ENCODE measurements around the gene AMMECR1L. TPM values are rescaled to one million over a fixed set of nuclear protein-coding genes. Genes with fewer than 3 reads are reported as not detected.
"Not testable (repeated sequence)": the region's sequence is repeated elsewhere in the genome, so short reads cannot be mapped to it uniquely, and the experiment has no call there.

Gene AMMECR1L
- polyA plus RNA-seq, 2 donors = 5.4 to 5.8 TPM

GRCh38 chr2:127853671-127854070, 32.1 kb downstream of the AMMECR1L start:
- no peaks in the 10 kb centered on the region for H3K9me3 ChIP-seq (ENCODE audit: control insufficient read depth in 2 of 2, insufficient read depth in 1 of 2, low read depth in 1 of 2, low read length in 1 of 2)
- 87 to 91% methylated on average over 4 of the region's 4 CpGs for WGBS, 2 donors

GRCh38 chr2:127852388-127852787, 33.4 kb downstream of the AMMECR1L start:
- Histone ChIP-seq H3K36me3 (ENCODE audit: control insufficient read depth in 2 of 2, insufficient read depth in 2 of 2, low read length in 1 of 2) (peaks cover 2 to 10% of the 10 kb centered on the region in 2 donors), H3K4me1 (ENCODE audit: control insufficient read depth in 2 of 2, insufficient read depth in 2 of 2, low read length in 1 of 2) (peaks cover 2% of the 10 kb centered on the region in 2 donors)
- 95 to 97% methylated on average over 8 of the region's 8 CpGs for WGBS, 2 donors

More at GRCh38 chr2:127853671-127854070, 32.1 kb downstream of the AMMECR1L start:
- Histone ChIP-seq H3K36me3 (ENCODE audit: control insufficient read depth in 2 of 2, insufficient read depth in 2 of 2, low read length in 1 of 2) (peaks cover 0 to 5% of the 10 kb centered on the region in 2 donors), H3K4me1 (ENCODE audit: control insufficient read depth in 2 of 2, insufficient read depth in 2 of 2, low read length in 1 of 2) (peaks cover 2% of the 10 kb centered on the region in 2 donors), H3K27ac (ENCODE audit: low read depth in 2 of 2, low read length in 1 of 2) (no peak overlapping the region), H3K4me3 (ENCODE audit: low read depth in 1 of 2, low read length in 2 of 2) (no peak overlapping the region), H3K27me3 (ENCODE audit: control insufficient read depth in 1 of 2, insufficient read depth in 2 of 2, low read length in 2 of 2) (no peaks in the 10 kb centered on the region)

DNA sequence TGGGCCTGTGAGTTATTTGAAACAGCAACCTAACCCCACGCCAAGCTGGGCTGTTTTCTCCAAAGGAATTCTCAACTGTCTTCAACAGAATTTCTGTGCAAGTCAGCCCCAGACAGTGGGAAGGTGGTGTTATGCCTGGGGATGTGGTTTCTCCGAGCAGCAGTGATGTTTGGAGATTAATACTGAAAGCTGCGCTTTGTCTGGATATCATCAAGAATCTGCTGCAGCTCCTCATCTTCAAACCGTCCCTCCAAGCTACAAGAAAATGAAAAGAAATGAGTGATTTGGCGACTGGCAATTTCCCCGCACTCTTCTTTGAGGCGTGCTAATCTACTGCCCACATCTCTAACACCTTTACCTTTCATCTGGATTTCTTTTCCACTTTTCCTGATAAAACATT, 37.8 kb downstream of the AMMECR1L start:
- H3K9me3 ChIP-seq (ENCODE audit: control insufficient read depth in 2 of 2, insufficient read depth in 1 of 2, low read depth in 1 of 2, low read length in 1 of 2) = no peaks in the 10 kb centered on the region
- no peak overlapping the region for H3K4me3 ChIP-seq (ENCODE audit: low read depth in 1 of 2, low read length in 2 of 2)
- 87 to 88% methylated on average over 7 of the region's 7 CpGs for WGBS, 2 donors
- no peaks in the 10 kb centered on the region for H3K27me3 ChIP-seq (ENCODE audit: control insufficient read depth in 1 of 2, insufficient read depth in 2 of 2, low read length in 2 of 2)
- no peak overlapping the region for H3K27ac ChIP-seq (ENCODE audit: low read depth in 2 of 2, low read length in 1 of 2)
- H3K4me1 ChIP-seq (ENCODE audit: control insufficient read depth in 2 of 2, insufficient read depth in 2 of 2, low read length in 1 of 2) = no peaks in the 10 kb centered on the region
- peaks cover 11 to 14% of the 10 kb centered on the region in 2 donors for H3K36me3 ChIP-seq (ENCODE audit: control insufficient read depth in 2 of 2, insufficient read depth in 2 of 2, low read length in 1 of 2)

More at GRCh38 chr2:127852388-127852787, 33.4 kb downstream of the AMMECR1L start:
- H3K4me3 ChIP-seq (ENCODE audit: low read depth in 1 of 2, low read length in 2 of 2) = no peak overlapping the region
- no peaks in the 10 kb centered on the region for H3K27me3 ChIP-seq (ENCODE audit: control insufficient read depth in 1 of 2, insufficient read depth in 2 of 2, low read length in 2 of 2)
- H3K9me3 ChIP-seq (ENCODE audit: control insufficient read depth in 2 of 2, insufficient read depth in 1 of 2, low read depth in 1 of 2, low read length in 1 of 2) = no peaks in the 10 kb centered on the region
- no peak overlapping the region for H3K27ac ChIP-seq (ENCODE audit: low read depth in 2 of 2, low read length in 1 of 2)

DNA sequence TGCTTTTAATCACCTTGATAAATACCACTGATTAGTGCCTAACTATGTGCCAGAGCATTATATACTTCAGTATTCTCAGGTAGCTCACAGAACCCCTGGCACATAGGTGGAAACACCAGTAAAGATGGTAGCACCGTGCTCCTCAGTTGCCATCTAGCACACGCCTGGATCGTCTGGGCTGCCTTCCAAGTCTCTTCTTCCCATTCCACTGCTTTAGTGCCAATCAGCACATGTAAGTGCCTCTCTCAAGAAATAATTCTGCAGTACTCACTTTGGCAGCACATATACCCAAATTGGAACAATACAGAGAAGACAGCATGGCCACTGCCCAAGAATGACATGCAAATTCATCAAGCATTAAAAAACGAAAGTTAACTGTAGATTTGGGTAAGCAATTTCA, 40.8 kb downstream of the AMMECR1L start:
- H3K4me1 ChIP-seq (ENCODE audit: control insufficient read depth in 2 of 2, insufficient read depth in 2 of 2, low read length in 1 of 2) = no peaks in the 10 kb centered on the region
- no peak overlapping the region for H3K4me3 ChIP-seq (ENCODE audit: low read depth in 1 of 2, low read length in 2 of 2)
- H3K27me3 ChIP-seq (ENCODE audit: control insufficient read depth in 1 of 2, insufficient read depth in 2 of 2, low read length in 2 of 2) = no peaks in the 10 kb centered on the region
- WGBS, 2 donors = 81 to 82% methylated on average over 4 of the region's 4 CpGs
- peaks cover 8 to 11% of the 10 kb centered on the region in 2 donors for H3K36me3 ChIP-seq (ENCODE audit: control insufficient read depth in 2 of 2, insufficient read depth in 2 of 2, low read length in 1 of 2)
- no peak overlapping the region for H3K27ac ChIP-seq (ENCODE audit: low read depth in 2 of 2, low read length in 1 of 2)
- H3K9me3 ChIP-seq (ENCODE audit: control insufficient read depth in 2 of 2, insufficient read depth in 1 of 2, low read depth in 1 of 2, low read length in 1 of 2) = no peaks in the 10 kb centered on the region

DNA sequence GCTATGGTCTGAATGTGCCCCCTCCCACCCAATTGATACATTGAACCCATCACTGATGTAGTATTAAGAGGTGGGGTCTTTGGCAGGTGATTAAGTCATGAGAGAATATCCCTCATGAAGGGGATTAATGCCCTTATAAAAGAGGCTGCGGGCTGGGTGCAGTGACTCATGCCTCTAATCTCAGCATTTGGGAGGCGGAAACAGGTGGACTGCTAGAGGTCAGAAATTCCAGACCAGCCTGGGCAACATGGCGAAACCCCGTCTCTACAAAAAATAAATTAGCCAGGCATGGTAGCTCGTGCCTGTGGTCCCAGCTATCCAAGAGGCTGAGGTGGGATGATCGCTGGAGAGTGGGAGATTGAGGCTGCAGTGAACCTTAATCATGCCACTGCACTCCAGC, 42.1 kb downstream of the AMMECR1L start:
- H3K27ac ChIP-seq (ENCODE audit: low read depth in 2 of 2, low read length in 1 of 2) = no peak overlapping the region
- H3K4me3 ChIP-seq (ENCODE audit: low read depth in 1 of 2, low read length in 2 of 2) = no peak overlapping the region
- 88% methylated on average over 6 of the region's 6 CpGs for WGBS, 2 donors
- H3K4me1 ChIP-seq (ENCODE audit: control insufficient read depth in 2 of 2, insufficient read depth in 2 of 2, low read length in 1 of 2) = no peaks in the 10 kb centered on the region
- no peaks in the 10 kb centered on the region for H3K27me3 ChIP-seq (ENCODE audit: control insufficient read depth in 1 of 2, insufficient read depth in 2 of 2, low read length in 2 of 2)
- no peaks in the 10 kb centered on the region for H3K9me3 ChIP-seq (ENCODE audit: control insufficient read depth in 2 of 2, insufficient read depth in 1 of 2, low read depth in 1 of 2, low read length in 1 of 2)
- peaks cover 8 to 11% of the 10 kb centered on the region in 2 donors for H3K36me3 ChIP-seq (ENCODE audit: control insufficient read depth in 2 of 2, insufficient read depth in 2 of 2, low read length in 1 of 2)

GRCh38 chr2:127841466-127842178, 44.1 kb downstream of the AMMECR1L start:
- Histone ChIP-seq H3K9me3 (ENCODE audit: control insufficient read depth in 2 of 2, insufficient read depth in 1 of 2, low read depth in 1 of 2, low read length in 1 of 2) (no peaks in the 10 kb centered on the region), H3K36me3 (ENCODE audit: control insufficient read depth in 2 of 2, insufficient read depth in 2 of 2, low read length in 1 of 2) (peaks cover under 1% of the 10 kb centered on the region in 2 donors), H3K4me3 (ENCODE audit: low read depth in 1 of 2, low read length in 2 of 2) (no peak overlapping the region), H3K27ac (ENCODE audit: low read depth in 2 of 2, low read length in 1 of 2) (no peak overlapping the region), H3K27me3 (ENCODE audit: control insufficient read depth in 1 of 2, insufficient read depth in 2 of 2, low read length in 2 of 2) (no peaks in the 10 kb centered on the region), H3K4me1 (ENCODE audit: control insufficient read depth in 2 of 2, insufficient read depth in 2 of 2, low read length in 1 of 2) (no peaks in the 10 kb centered on the region)
- 76 to 84% methylated on average over 20 of the region's 20 CpGs for WGBS, 2 donors

GRCh38 chr2:127840893-127841292, 44.9 kb downstream of the AMMECR1L start:
- Histone ChIP-seq H3K27me3 (ENCODE audit: control insufficient read depth in 1 of 2, insufficient read depth in 2 of 2, low read length in 2 of 2) (no peaks in the 10 kb centered on the region), H3K4me1 (ENCODE audit: control insufficient read depth in 2 of 2, insufficient read depth in 2 of 2, low read length in 1 of 2) (no peaks in the 10 kb centered on the region), H3K36me3 (ENCODE audit: control insufficient read depth in 2 of 2, insufficient read depth in 2 of 2, low read length in 1 of 2) (no peaks in the 10 kb centered on the region), H3K27ac (ENCODE audit: low read depth in 2 of 2, low read length in 1 of 2) (no peak overlapping the region), H3K9me3 (ENCODE audit: control insufficient read depth in 2 of 2, insufficient read depth in 1 of 2, low read depth in 1 of 2, low read length in 1 of 2) (no peaks in the 10 kb centered on the region), H3K4me3 (ENCODE audit: low read depth in 1 of 2, low read length in 2 of 2) (no peak overlapping the region)
- 86 to 92% methylated on average over 4 of the region's 4 CpGs for WGBS, 2 donors

GRCh38 chr2:127834951-127835350, 50.8 kb downstream of the AMMECR1L start:
- 46 to 77% methylated on average over 3 of the region's 3 CpGs for whole genome bisulfite sequencing, 2 donors
- no peak overlapping the region for H3K4me3 ChIP-seq (ENCODE audit: low read depth in 1 of 2, low read length in 2 of 2)

GRCh38 chr2:127829845-127830246, 55.9 kb downstream of the AMMECR1L start:
- H3K36me3 ChIP-seq (ENCODE audit: control insufficient read depth in 2 of 2, insufficient read depth in 2 of 2, low read length in 1 of 2) = no peaks in the 10 kb centered on the region
- H3K9me3 ChIP-seq (ENCODE audit: control insufficient read depth in 2 of 2, insufficient read depth in 1 of 2, low read depth in 1 of 2, low read length in 1 of 2) = no peaks in the 10 kb centered on the region
- H3K27me3 ChIP-seq (ENCODE audit: control insufficient read depth in 1 of 2, insufficient read depth in 2 of 2, low read length in 2 of 2) = no peaks in the 10 kb centered on the region
- H3K27ac ChIP-seq (ENCODE audit: low read depth in 2 of 2, low read length in 1 of 2) = no peak overlapping the region
- no peak overlapping the region for H3K4me3 ChIP-seq (ENCODE audit: low read depth in 1 of 2, low read length in 2 of 2)
- WGBS, 2 donors = 58 to 63% methylated on average over 5 of the region's 5 CpGs
- H3K4me1 ChIP-seq (ENCODE audit: control insufficient read depth in 2 of 2, insufficient read depth in 2 of 2, low read length in 1 of 2) = no peaks in the 10 kb centered on the region

More at GRCh38 chr2:127834951-127835350, 50.8 kb downstream of the AMMECR1L start:
- Histone ChIP-seq H3K36me3 (ENCODE audit: control insufficient read depth in 2 of 2, insufficient read depth in 2 of 2, low read length in 1 of 2) (no peaks in the 10 kb centered on the region), H3K4me1 (ENCODE audit: control insufficient read depth in 2 of 2, insufficient read depth in 2 of 2, low read length in 1 of 2) (no peaks in the 10 kb centered on the region), H3K27ac (ENCODE audit: low read depth in 2 of 2, low read length in 1 of 2) (no peak overlapping the region), H3K27me3 (ENCODE audit: control insufficient read depth in 1 of 2, insufficient read depth in 2 of 2, low read length in 2 of 2) (no peaks in the 10 kb centered on the region), H3K9me3 (ENCODE audit: control insufficient read depth in 2 of 2, insufficient read depth in 1 of 2, low read depth in 1 of 2, low read length in 1 of 2) (no peaks in the 10 kb centered on the region)

- H3K4me3 ChIP-seq (ENCODE audit: low read depth in 1 of 2, low read length in 2 of 2); H3K9me3 ChIP-seq (ENCODE audit: control insufficient read depth in 2 of 2, insufficient read depth in 1 of 2, low read depth in 1 of 2, low read length in 1 of 2); H3K4me1 ChIP-seq (ENCODE audit: control insufficient read depth in 2 of 2, insufficient read depth in 2 of 2, low read length in 1 of 2); H3K27me3 ChIP-seq (ENCODE audit: control insufficient read depth in 1 of 2, insufficient read depth in 2 of 2, low read length in 2 of 2); H3K27ac ChIP-seq (ENCODE audit: low read depth in 2 of 2, low read length in 1 of 2); H3K36me3 ChIP-seq (ENCODE audit: control insufficient read depth in 2 of 2, insufficient read depth in 2 of 2, low read length in 1 of 2): not testable (repeated sequence)
- 95 to 96% methylated on average over 2 of the region's 2 CpGs for WGBS, 2 donors
Observed at GRCh38 chr2:127826708-127827107, 59.0 kb downstream of the AMMECR1L start.

Measured in esophagus (tissue), 2 donors.